H9 (cell line): ENCODE data around the gene SLC22A15. TPM values are rescaled to one million over a fixed set of nuclear protein-coding genes. Genes with fewer than 3 reads are reported as not detected.

Source experiments
- DNase-seq: peaks from one replicate; pipeline ENCODE4 v3.0.0-alpha.2; 2017
- H2AFZ ChIP-seq: one replicate; pipeline ENCODE4 v1.6.1; 2013; ENCODE audit warnings: mild to moderate bottlenecking, low read length, control low read depth, moderate library complexity
- H2AK5ac ChIP-seq: 2 replicates; pipeline ENCODE4 v1.6.1; 2013; ENCODE audit warnings: low read length, control low read depth, mixed read lengths; ENCODE audit not compliant: insufficient read length
- H2BK120ac ChIP-seq: one replicate; pipeline ENCODE4 v1.6.1; 2013; ENCODE audit warnings: low read depth, mild to moderate bottlenecking, low read length, control low read depth, inconsistent platforms; ENCODE audit not compliant: poor library complexity, severe bottlenecking
- H2BK12ac ChIP-seq: 2 replicates; pipeline ENCODE4 v1.6.1; 2013; ENCODE audit warnings: low read length, control low read depth, mixed read lengths, low read depth; ENCODE audit not compliant: insufficient read length
- H2BK15ac ChIP-seq: 2 replicates; pipeline ENCODE4 v1.6.1; 2013; ENCODE audit warnings: low read depth, low read length, control low read depth
- H2BK20ac ChIP-seq: one replicate; pipeline ENCODE4 v1.6.1; 2013; ENCODE audit warnings: low read depth, mild to moderate bottlenecking, low read length, control low read depth, inconsistent platforms; ENCODE audit not compliant: poor library complexity, severe bottlenecking
- H2BK5ac ChIP-seq: 2 replicates; pipeline ENCODE4 v1.6.1; 2013; ENCODE audit warnings: low read length, control low read depth, mixed read lengths; ENCODE audit not compliant: insufficient read length
- H3K14ac ChIP-seq: 2 replicates; pipeline ENCODE4 v1.6.1; 2013; ENCODE audit warnings: low read length, control low read depth; ENCODE audit not compliant: insufficient read depth
- H3K18ac ChIP-seq: 2 replicates; pipeline ENCODE4 v1.6.1; 2013; ENCODE audit warnings: low read depth, mild to moderate bottlenecking, mixed read lengths, low read length, control low read depth; ENCODE audit not compliant: insufficient read length
- H3K23ac ChIP-seq: 2 replicates; pipeline ENCODE4 v1.6.1; 2013; ENCODE audit warnings: low read length, control low read depth, mixed read lengths, low read depth; ENCODE audit not compliant: insufficient read length
- H3K23me2 ChIP-seq: 2 replicates; pipeline ENCODE4 v1.6.1; 2013; ENCODE audit warnings: low read depth, mild to moderate bottlenecking, mixed read lengths, low read length, control low read depth; ENCODE audit not compliant: insufficient read length, poor library complexity, severe bottlenecking
- H3K27ac ChIP-seq: 2 replicates; pipeline ENCODE4 v1.5.1; 2013; ENCODE audit warnings: low read length, control low read depth, mixed read lengths, low read depth; ENCODE audit not compliant: insufficient read length
- H3K27me3 ChIP-seq: 2 replicates; pipeline ENCODE4 v1.6.1; 2013; ENCODE audit warnings: low read length, control low read depth, inconsistent platforms; ENCODE audit not compliant: insufficient read depth
- H3K4ac ChIP-seq: 2 replicates; pipeline ENCODE4 v1.6.1; 2013; ENCODE audit warnings: low read depth, mild to moderate bottlenecking, control low read depth, inconsistent platforms, low read length, moderate library complexity
- H3K4me1 ChIP-seq: 2 replicates; pipeline ENCODE4 v1.6.1; 2013; ENCODE audit warnings: low read length, control low read depth, inconsistent platforms; ENCODE audit not compliant: insufficient read depth
- H3K4me2 ChIP-seq: 2 replicates; pipeline ENCODE4 v1.6.1; 2013; ENCODE audit warnings: low read length, control low read depth, mixed read lengths; ENCODE audit not compliant: insufficient read length, insufficient read depth
- H3K56ac ChIP-seq: 2 replicates; pipeline ENCODE4 v1.6.1; 2013; ENCODE audit warnings: low read depth, mild to moderate bottlenecking, mixed read lengths, low read length, control low read depth; ENCODE audit not compliant: insufficient read length
- H3K79me1 ChIP-seq: 2 replicates; pipeline ENCODE4 v1.6.1; 2013; ENCODE audit warnings: low read depth, mild to moderate bottlenecking, moderate library complexity, low read length, control low read depth, inconsistent platforms; ENCODE audit not compliant: insufficient read depth, poor library complexity, severe bottlenecking
- H3K79me2 ChIP-seq: 2 replicates; pipeline ENCODE4 v1.6.1; 2013; ENCODE audit warnings: low read length, control low read depth, inconsistent platforms; ENCODE audit not compliant: insufficient read depth
- H3K9ac ChIP-seq: 2 replicates; pipeline ENCODE4 v1.6.1; 2013; ENCODE audit warnings: low read length, control low read depth, mixed read lengths; ENCODE audit not compliant: insufficient read length; ENCODE audit errors: extremely low read depth
- H3K9me3 ChIP-seq: one replicate; pipeline ENCODE4 v1.6.1; 2013; ENCODE audit warnings: low read depth, low read length, inconsistent platforms; ENCODE audit not compliant: control insufficient read depth
- H3T11ph ChIP-seq: one replicate; pipeline ENCODE4 v1.6.1; 2013; ENCODE audit warnings: mild to moderate bottlenecking, low read length, control low read depth, inconsistent platforms
- H4K20me1 ChIP-seq: one replicate; pipeline ENCODE4 v1.6.1; 2013; ENCODE audit not compliant: control insufficient read depth, insufficient read length, insufficient read depth
- H4K5ac ChIP-seq: 2 replicates; pipeline ENCODE4 v1.6.1; 2013; ENCODE audit warnings: low read depth, mild to moderate bottlenecking, mixed read lengths, low read length, control low read depth; ENCODE audit not compliant: insufficient read length
- H4K8ac ChIP-seq: replicated peaks from 2 replicates; pipeline ENCODE4 v1.6.1; 2013; ENCODE audit warnings: low read length, control low read depth, mixed read lengths, low read depth; ENCODE audit not compliant: insufficient read length
- H4K91ac ChIP-seq: 2 replicates; pipeline ENCODE4 v1.6.1; 2013; ENCODE audit warnings: low read depth, mild to moderate bottlenecking, moderate library complexity, mixed read lengths, low read length, control low read depth; ENCODE audit not compliant: insufficient read length
- H3K27ac Mint-ChIP-seq, 3 experiments: 2 replicates in 2 of 3; 3 replicates in 1 of 3; pipeline ENCODE4 v1.8.0; 2020 to 2021; ENCODE audit warnings: mixed read lengths in 3 of 3, mild to moderate bottlenecking in 1 of 3, moderate library complexity in 1 of 3
- H3K27me3 Mint-ChIP-seq: 2 replicates; pipeline ENCODE4 v1.8.0; 2021; ENCODE audit warnings: low read depth, mild to moderate bottlenecking, moderate library complexity, mixed read lengths
- H3K36me3 Mint-ChIP-seq, 3 experiments: 2 replicates in 2 of 3; 3 replicates in 1 of 3; pipeline ENCODE4 v1.8.0; 2020 to 2021; ENCODE audit warnings: low read depth in 3 of 3, mixed read lengths in 3 of 3; ENCODE audit not compliant: insufficient read depth in 1 of 3
- H3K4me1 Mint-ChIP-seq, 2 experiments: 2 replicates each; pipeline ENCODE4 v1.8.0; 2020; ENCODE audit warnings: mixed read lengths in 2 of 2
- H3K4me3 Mint-ChIP-seq, 2 experiments: 2 replicates in 1 of 2; 3 replicates in 1 of 2; pipeline ENCODE4 v1.8.0; 2020 to 2021; ENCODE audit warnings: mild to moderate bottlenecking in 2 of 2, mixed read lengths in 2 of 2, moderate library complexity in 1 of 2
- H3K9me3 Mint-ChIP-seq, 2 experiments: 2 replicates in 1 of 2; 3 replicates in 1 of 2; pipeline ENCODE4 v1.8.0; 2020; ENCODE audit warnings: mild to moderate bottlenecking in 2 of 2, mixed read lengths in 2 of 2, moderate library complexity in 1 of 2
- CTCF ChIP-seq: fragments of 200-600 bp; sonication (generic); conservative IDR thresholded peaks from 3 replicates; pipeline ENCODE4 v1.8.0; 2021; ENCODE audit warnings: antibody characterized with exemption, mild to moderate bottlenecking
- WGBS: extraction: QIAGEN DNeasy Blood & Tissue Kit; methylation state at CpG from one replicate; pipeline ENCODE4 v1.1.7; 2013; ENCODE audit warnings: missing lambda C conversion rate, low lambda C conversion rate, mixed read lengths; ENCODE audit not compliant: insufficient read length; ENCODE audit errors: extremely low coverage; 5-methylcytosine and 5-hydroxymethylcytosine counted together
- total RNA-seq: library from RNA; stranded (reverse); gene quantifications from 2 replicates; pipeline ENCODE4 v1.2.1, GENCODE V29; 2021

The SLC22A15 gene
- total RNA-seq, 1 experiment from 2014 or later: 3.2 TPM

DNA sequence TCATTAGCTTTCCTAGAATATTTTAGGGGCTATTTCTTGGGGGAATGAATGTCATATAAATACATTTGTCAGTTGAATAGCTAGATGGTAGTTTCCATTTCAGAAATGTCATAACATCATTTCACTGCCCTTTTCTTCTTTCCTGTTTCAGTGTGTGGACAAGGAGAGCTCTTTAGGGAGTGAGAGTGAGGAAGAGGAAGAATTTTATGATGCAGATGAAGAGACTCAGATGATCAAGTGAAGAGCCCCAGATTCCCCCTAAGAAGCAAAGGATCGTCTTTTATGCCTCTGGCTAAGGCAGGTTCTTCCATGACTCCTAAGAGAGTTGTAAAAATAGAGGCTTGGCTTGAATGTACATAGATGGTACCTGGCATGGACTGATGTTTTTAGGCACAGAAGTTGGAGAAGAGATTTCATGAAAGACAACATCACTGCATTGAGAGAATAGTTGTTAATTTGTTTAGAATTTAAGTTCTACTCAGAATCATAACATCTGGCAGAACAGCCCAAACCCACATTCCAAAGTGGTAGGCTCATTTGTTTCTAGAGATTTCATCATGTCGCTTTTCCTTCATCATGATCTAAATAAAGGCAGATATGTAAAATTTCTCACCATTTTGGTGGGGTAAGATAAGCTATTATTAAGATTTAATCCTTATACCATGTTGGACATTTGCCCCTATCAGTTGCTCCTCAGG, 90.7 kb downstream of the SLC22A15 start:
- Histone ChIP-seq H3K4ac (no peak overlapping the region), H3K27ac (no peak overlapping the region), H3K4me1 (no peaks in the 10 kb centered on the region), H2AK5ac (no peak overlapping the region), H4K20me1 (no peaks in the 10 kb centered on the region), H3K79me2 (no peaks in the 10 kb centered on the region), H3K9ac (no peak overlapping the region), H3K23me2 (no peaks in the 10 kb centered on the region), H2BK120ac (no peak overlapping the region), H3K18ac (no peak overlapping the region), H3K79me1 (no peaks in the 10 kb centered on the region), H2BK15ac (no peak overlapping the region), H3K23ac (no peak overlapping the region), H3K56ac (no peak overlapping the region), H3T11ph (no peak overlapping the region), H2AFZ (no peak overlapping the region), H3K27me3 (no peaks in the 10 kb centered on the region), H2BK20ac (no peak overlapping the region), H4K91ac (no peak overlapping the region), H3K14ac (no peak overlapping the region), H3K4me2 (no peak overlapping the region), H4K5ac (no peak overlapping the region), H3K9me3 (no peaks in the 10 kb centered on the region), H4K8ac (no peak overlapping the region), H2BK5ac (no peak overlapping the region), H2BK12ac (no peak overlapping the region)
- H3K27me3 Mint-ChIP-seq: no peaks in the 10 kb centered on the region
- no peak overlapping the region for H3K27ac Mint-ChIP-seq
- TF ChIP-seq CTCF: no peak
- no CpG with 5 or more reads among the region's 2 CpGs for WGBS
- H3K36me3 Mint-ChIP-seq: peaks cover 0 to 5% (median 2%) of the 10 kb centered on the region in 3 experiments; a peak in 2 of 7 replicates
- DNase-seq: no peak
- H3K4me3 Mint-ChIP-seq: no peak overlapping the region
- H3K4me1 Mint-ChIP-seq: no peaks in the 10 kb centered on the region
- no peaks in the 10 kb centered on the region for H3K9me3 Mint-ChIP-seq
